GM18505 (cell line): Measurements from ENCODE around the gene ATOH8.
A peak's percentile ranks its signal among the peaks of the same experiment; 100 is the strongest.
"Not testable (repeated sequence)": the region's sequence is repeated elsewhere in the genome, so short reads cannot be mapped to it uniquely, and the experiment has no call there.

Source experiments
- ATAC-seq: cut with Tn5 transposase; IDR thresholded peaks from one replicate; pipeline ENCODE4 v1.9.1; 2021; ENCODE audit not compliant: unreplicated experiment
- POLR2A ChIP-seq: IDR thresholded peaks from 4 replicates; pipeline ENCODE4 v1.6.1; 2011; ENCODE audit warnings: borderline replicate concordance; ENCODE audit not compliant: insufficient read depth, insufficient read length; ENCODE audit errors: extremely low read depth

ATOH8 gene

GRCh38 chr2:85812094-85812735 lies 58.4 kb downstream of the ATOH8 start:
- no peak for ATAC-seq
- TF ChIP-seq POLR2A: no peak

GRCh38 chr2:85813211-85813981 lies 59.6 kb downstream of the ATOH8 start:
- ATAC-seq: no peak
- TF ChIP-seq POLR2A: no peak

- TF ChIP-seq POLR2A: no peak
- ATAC-seq: peak; percentile 66
These were observed 60.4 kb downstream of the ATOH8 start for GRCh38 chr2:85813982-85814801.

- no peak for ATAC-seq
- TF ChIP-seq POLR2A: no peak
These were observed 61.2 kb downstream of the ATOH8 start for GRCh38 chr2:85814802-85815550.

GRCh38 chr2:85819811-85820510 lies 66.2 kb downstream of the ATOH8 start:
- no peak for TF ChIP-seq POLR2A
- ATAC-seq: no peak

GRCh38 chr2:85822766-85823165 lies 69.0 kb downstream of the ATOH8 start:
- no peak for ATAC-seq
- TF ChIP-seq POLR2A: no peak

- TF ChIP-seq POLR2A: no peak
- ATAC-seq: no peak
These were observed 70.2 kb downstream of the ATOH8 start for GRCh38 chr2:85823951-85824350.

- no peak for TF ChIP-seq POLR2A
- peak; percentile 68 for ATAC-seq
These were observed 73.4 kb downstream of the ATOH8 start for GRCh38 chr2:85826990-85827878.

- TF ChIP-seq POLR2A: no peak
- no peak for ATAC-seq
These were observed 74.2 kb downstream of the ATOH8 start for GRCh38 chr2:85827879-85828569.

GRCh38 chr2:85828725-85829124 lies 74.9 kb downstream of the ATOH8 start:
- ATAC-seq: no peak
- no peak for TF ChIP-seq POLR2A

- not testable (repeated sequence) for ATAC-seq
These were observed 75.6 kb downstream of the ATOH8 start for GRCh38 chr2:85829394-85829793.
